Common myeloid progenitor, CD34-positive (primary cell): ENCODE measurements around the gene FAM32A.
A peak's percentile ranks its signal among the peaks of the same experiment; 100 is the strongest.

Source experiments
- CTCF ChIA-PET: fragments of 350-600 bp; sonication (Branson Sonifier 250); formaldehyde crosslinking; loops from one replicate; lab custom pipeline; 2021; ENCODE audit warnings: antibody characterized with exemption; lab: Charles Lee
- POLR2A ChIA-PET: fragments of 350-600 bp; sonication (Branson Sonifier 250); formaldehyde crosslinking; loops from one replicate; lab custom pipeline; 2021; ENCODE audit warnings: antibody characterized with exemption; lab: Charles Lee
- DNase-seq, 3 donors: peaks; one replicate each; pipeline versions ENCODE4 v3.0.0 to v3.0.0-alpha.2; 2013
- H3K27ac ChIP-seq, 2 experiments: 1 replicate in 1 of 2; 2 replicates in 1 of 2; pipeline ENCODE4 v1.7.0; 2013; ENCODE audit warnings: inconsistent platforms in 2 of 2, low read length in 2 of 2, mild to moderate bottlenecking in 2 of 2, low read depth in 1 of 2, moderate library complexity in 1 of 2; ENCODE audit not compliant: severe bottlenecking in 2 of 2, insufficient read depth in 1 of 2, poor library complexity in 1 of 2
- H3K27me3 ChIP-seq, 5 experiments: replicated peaks in 2 of 5; 1 replicate in 3 of 5; 2 replicates in 2 of 5; pipeline versions ENCODE4 v1.6.1 to v1.7.0; 2013; ENCODE audit warnings: low read length in 4 of 5, mild to moderate bottlenecking in 2 of 5, moderate library complexity in 2 of 5, inconsistent platforms in 1 of 5; ENCODE audit not compliant: insufficient read depth in 5 of 5, control insufficient read depth in 4 of 5
- H3K36me3 ChIP-seq, 4 experiments: 1 replicate in 2 of 4; 2 replicates in 2 of 4; pipeline versions ENCODE4 v1.6.1 to v1.7.0; 2013; ENCODE audit warnings: low read length in 3 of 4, control low read depth in 1 of 4, mild to moderate bottlenecking in 1 of 4; ENCODE audit not compliant: control insufficient read depth in 4 of 4, insufficient read depth in 4 of 4
- H3K4me1 ChIP-seq, 4 experiments: 1 replicate in 3 of 4; 2 replicates in 1 of 4; pipeline versions ENCODE4 v1.6.1 to v1.7.1; 2013; ENCODE audit warnings: low read length in 3 of 4, mild to moderate bottlenecking in 3 of 4, control low read depth in 1 of 4, inconsistent platforms in 1 of 4, moderate library complexity in 1 of 4; ENCODE audit not compliant: control insufficient read depth in 4 of 4, insufficient read depth in 4 of 4; ENCODE audit errors: control extremely low read depth in 1 of 4
- H3K4me3 ChIP-seq, 7 experiments: 1 replicate in 4 of 7; 2 replicates in 3 of 7; pipeline versions ENCODE4 v1.5.1 to v1.7.0; 2013; ENCODE audit warnings: mild to moderate bottlenecking in 7 of 7, low read length in 6 of 7, moderate library complexity in 6 of 7, inconsistent platforms in 2 of 7, low read depth in 2 of 7, control low read depth in 1 of 7; ENCODE audit not compliant: insufficient read depth in 4 of 7, control insufficient read depth in 1 of 7; ENCODE audit errors: extremely low read depth in 1 of 7
- H3K9me3 ChIP-seq, 5 experiments: 1 replicate in 4 of 5; 2 replicates in 1 of 5; pipeline versions ENCODE4 v1.6.1 to v1.7.1; 2013; ENCODE audit warnings: low read length in 4 of 5, mild to moderate bottlenecking in 2 of 5, inconsistent platforms in 1 of 5, low read depth in 1 of 5, moderate library complexity in 1 of 5; ENCODE audit not compliant: control insufficient read depth in 4 of 5, insufficient read depth in 2 of 5; ENCODE audit errors: control extremely low read depth in 1 of 5
- WGBS: methylation state at CpG from one replicate; pipeline ENCODE4 v1.1.5; 2013; ENCODE audit not compliant: insufficient coverage; 5-methylcytosine and 5-hydroxymethylcytosine counted together

The FAM32A gene

GRCh38 chr19:16199275-16199932 is 14.2 kb downstream of the FAM32A start:
- ChIA-PET POLR2A (no interaction called here), CTCF (interaction anchor here (1.0 to 2.0 kb wide), 3 partner anchors 12 to 187 kb away, joined by 4 to 6 read pairs (median 5); no protein-coding TSS in a partner anchor)
- Histone ChIP-seq H3K27ac (no peak overlapping the region), H3K4me1 (peaks cover 4 to 32% (median 21%) of the 10 kb centered on the region in 4 experiments), H3K9me3 (no peaks in the 10 kb centered on the region), H3K4me3 (no peak overlapping the region), H3K27me3 (no peaks in the 10 kb centered on the region), H3K36me3 (peaks cover 5 to 44% (median 36%) of the 10 kb centered on the region in 4 experiments)
- no peak for DNase-seq
- WGBS: 95% methylated on average over 6 of the region's 9 CpGs

- no peak overlapping the region for H3K4me3 ChIP-seq
- no peak for DNase-seq
- 95% methylated on average over 20 of the region's 20 CpGs for WGBS
- H3K27me3 ChIP-seq: no peaks in the 10 kb centered on the region
- H3K9me3 ChIP-seq: no peaks in the 10 kb centered on the region
- peak overlapping the region in 1 of 2 experiments; percentile 2 for H3K27ac ChIP-seq
- ChIA-PET POLR2A (no interaction called here), CTCF (interaction anchor here (1.0 to 1.3 kb wide), 2 partner anchors 11 to 186 kb away, joined by 4 to 6 read pairs; no protein-coding TSS in a partner anchor)
- H3K36me3 ChIP-seq: peaks cover 5 to 50% (median 40%) of the 10 kb centered on the region in 4 experiments
- peaks cover 4 to 32% (median 21%) of the 10 kb centered on the region in 4 experiments for H3K4me1 ChIP-seq
Observed at GRCh38 chr19:16200038-16201010, 15.1 kb downstream of the FAM32A start.

GRCh38 chr19:16201011-16201391 is 15.8 kb downstream of the FAM32A start:
- WGBS: 100% methylated on average over 3 of the region's 4 CpGs
- H3K36me3 ChIP-seq: peaks cover 5 to 57% (median 45%) of the 10 kb centered on the region in 4 experiments

GRCh38 chr19:16202320-16203255 is 17.4 kb downstream of the FAM32A start:
- ChIA-PET CTCF (interaction anchor here (1.2 kb wide), 1 partner anchor 181 kb away, joined by 3 read pairs; no protein-coding TSS in a partner anchor), POLR2A (no interaction called here)
- DNase-seq: no peak
- no peaks in the 10 kb centered on the region for H3K27me3 ChIP-seq
- no peak overlapping the region for H3K4me3 ChIP-seq
- no peaks in the 10 kb centered on the region for H3K9me3 ChIP-seq
- H3K4me1 ChIP-seq: peaks cover 4 to 22% (median 14%) of the 10 kb centered on the region in 4 experiments
- WGBS: 96% methylated on average over 18 of the region's 22 CpGs
- peaks cover 5 to 72% (median 56%) of the 10 kb centered on the region in 4 experiments for H3K36me3 ChIP-seq
- no peak overlapping the region for H3K27ac ChIP-seq

More at GRCh38 chr19:16201011-16201391, 15.8 kb downstream of the FAM32A start:
- Histone ChIP-seq H3K4me1 (peaks cover 4 to 32% (median 21%) of the 10 kb centered on the region in 4 experiments), H3K4me3 (no peak overlapping the region), H3K27me3 (no peaks in the 10 kb centered on the region), H3K27ac (no peak overlapping the region), H3K9me3 (no peaks in the 10 kb centered on the region)
- DNase-seq: no peak
- ChIA-PET POLR2A (no interaction called here), CTCF (interaction anchor here (1.1 kb wide), 1 partner anchor 11 kb away, joined by 3 read pairs; no protein-coding TSS in a partner anchor)

GRCh38 chr19:16203256-16204004 is 18.2 kb downstream of the FAM32A start:
- Histone ChIP-seq H3K27ac (no peak overlapping the region), H3K4me3 (no peak overlapping the region), H3K4me1 (peaks cover 3 to 17% (median 9%) of the 10 kb centered on the region in 4 experiments), H3K27me3 (no peaks in the 10 kb centered on the region), H3K9me3 (no peaks in the 10 kb centered on the region), H3K36me3 (peaks cover 6 to 80% (median 64%) of the 10 kb centered on the region in 4 experiments)
- no peak for DNase-seq
- POLR2A ChIA-PET: no interaction called here
- 99% methylated on average over 9 of the region's 19 CpGs for WGBS
- CTCF ChIA-PET: no interaction called here

- Histone ChIP-seq H3K4me3 (no peak overlapping the region), H3K27ac (no peak overlapping the region), H3K36me3 (peaks cover 10 to 86% (median 70%) of the 10 kb centered on the region in 4 experiments), H3K9me3 (no peaks in the 10 kb centered on the region), H3K27me3 (no peaks in the 10 kb centered on the region), H3K4me1 (peaks cover 0 to 11% (median 3%) of the 10 kb centered on the region in 4 experiments)
- no peak for DNase-seq
- 96% methylated on average over 2 of the region's 5 CpGs for WGBS
- ChIA-PET POLR2A (no interaction called here), CTCF (no interaction called here)
Observed at GRCh38 chr19:16204005-16204294, 18.7 kb downstream of the FAM32A start.
